Measurements from ENCODE around the gene NRCAM.

Gene NRCAM

GRCh38 chr7:108244110-108244509, 212.1 kb downstream of the NRCAM start:
- no peak for TF ChIP-seq CTCF (IDR thresholded peaks at IDR 0.05; ENCODE audit: borderline replicate concordance, control extremely low read depth, extremely low read depth, insufficient read depth, missing control alignments)
- in situ Hi-C loops (cut with MboI; ENCODE audit: low sequenced_read_pairs, unreplicated experiment) = no loop called here
- no peak for DNase-seq (ENCODE audit: low spot score)

- DNase-seq (ENCODE audit: low spot score) = no peak
- in situ Hi-C loops (cut with MboI; ENCODE audit: low sequenced_read_pairs, unreplicated experiment) = no loop called here
- TF ChIP-seq CTCF (IDR thresholded peaks at IDR 0.05; ENCODE audit: borderline replicate concordance, control extremely low read depth, extremely low read depth, insufficient read depth, missing control alignments) = no peak
Measured at GRCh38 chr7:108239501-108240225, 216.6 kb downstream of the NRCAM start.

GRCh38 chr7:108236681-108237415, 219.4 kb downstream of the NRCAM start:
- no peak for TF ChIP-seq CTCF (IDR thresholded peaks at IDR 0.05; ENCODE audit: borderline replicate concordance, control extremely low read depth, extremely low read depth, insufficient read depth, missing control alignments)
- in situ Hi-C loops (cut with MboI; ENCODE audit: low sequenced_read_pairs, unreplicated experiment) = no loop called here
- no peak for DNase-seq (ENCODE audit: low spot score)

- in situ Hi-C loops (cut with MboI; ENCODE audit: low sequenced_read_pairs, unreplicated experiment) = no loop called here
- no peak for DNase-seq (ENCODE audit: low spot score)
- no peak for TF ChIP-seq CTCF (IDR thresholded peaks at IDR 0.05; ENCODE audit: borderline replicate concordance, control extremely low read depth, extremely low read depth, insufficient read depth, missing control alignments)
Measured at GRCh38 chr7:108235451-108236061, 220.7 kb downstream of the NRCAM start.

- DNase-seq (ENCODE audit: low spot score) = no peak
- in situ Hi-C loops (cut with MboI; ENCODE audit: low sequenced_read_pairs, unreplicated experiment) = no loop called here
- TF ChIP-seq CTCF (IDR thresholded peaks at IDR 0.05; ENCODE audit: borderline replicate concordance, control extremely low read depth, extremely low read depth, insufficient read depth, missing control alignments) = no peak
Measured at GRCh38 chr7:108234971-108235450, 221.2 kb downstream of the NRCAM start.

- TF ChIP-seq CTCF (IDR thresholded peaks at IDR 0.05; ENCODE audit: borderline replicate concordance, control extremely low read depth, extremely low read depth, insufficient read depth, missing control alignments) = no peak
- in situ Hi-C loops (cut with MboI; ENCODE audit: low sequenced_read_pairs, unreplicated experiment) = no loop called here
- DNase-seq (ENCODE audit: low spot score) = no peak
Measured at GRCh38 chr7:108234281-108234680, 222.0 kb downstream of the NRCAM start.

Data from GM13976 (cell line).